Osteocyte (in vitro differentiated cells): ENCODE results near the gene ATP6V1G3. TPM values are rescaled to one million over a fixed set of nuclear protein-coding genes. Genes with fewer than 3 reads are reported as not detected.
"Not testable (repeated sequence)": the region's sequence is repeated elsewhere in the genome, so short reads cannot be mapped to it uniquely, and the experiment has no call there.

Experiments used
- DNase-seq: peaks from one replicate; pipeline ENCODE4 v3.0.0; 2021; ENCODE audit warnings: mixed read lengths; ENCODE audit not compliant: unreplicated experiment; ENCODE audit errors: extremely low spot score
- H3K27ac Mint-ChIP-seq: one replicate; pipeline ENCODE4 v1.8.0; 2021; ENCODE audit warnings: mild to moderate bottlenecking, mixed read lengths; ENCODE audit not compliant: unreplicated experiment
- H3K27me3 Mint-ChIP-seq: one replicate; pipeline ENCODE4 v1.8.0; 2021; ENCODE audit warnings: mixed read lengths; ENCODE audit not compliant: unreplicated experiment
- H3K36me3 Mint-ChIP-seq: one replicate; pipeline ENCODE4 v1.8.0; 2021; ENCODE audit warnings: mixed read lengths; ENCODE audit not compliant: unreplicated experiment
- H3K4me1 Mint-ChIP-seq: one replicate; pipeline ENCODE4 v1.8.0; 2021; ENCODE audit warnings: mixed read lengths; ENCODE audit not compliant: unreplicated experiment
- H3K4me3 Mint-ChIP-seq: one replicate; pipeline ENCODE4 v1.8.0; 2021; ENCODE audit warnings: mild to moderate bottlenecking, moderate library complexity, mixed read lengths; ENCODE audit not compliant: unreplicated experiment
- H3K9me3 Mint-ChIP-seq: one replicate; pipeline ENCODE4 v1.8.0; 2021; ENCODE audit warnings: mixed read lengths; ENCODE audit not compliant: unreplicated experiment
- total RNA-seq: library from RNA; stranded (reverse); gene quantifications from 2 replicates; pipeline ENCODE4 v1.2.1, GENCODE V29; 2021
- TF ChIP-seq, protein P1 (sequence below): fragments of 200-600 bp; sonication (generic); IDR thresholded peaks from 2 replicates; pipeline ENCODE4 v1.5.0; 2021; ENCODE audit warnings: antibody characterized with exemption, mild to moderate bottlenecking, moderate library complexity

Gene ATP6V1G3
- total RNA-seq, 1 donor from 2014 or later: not detected

DNA sequence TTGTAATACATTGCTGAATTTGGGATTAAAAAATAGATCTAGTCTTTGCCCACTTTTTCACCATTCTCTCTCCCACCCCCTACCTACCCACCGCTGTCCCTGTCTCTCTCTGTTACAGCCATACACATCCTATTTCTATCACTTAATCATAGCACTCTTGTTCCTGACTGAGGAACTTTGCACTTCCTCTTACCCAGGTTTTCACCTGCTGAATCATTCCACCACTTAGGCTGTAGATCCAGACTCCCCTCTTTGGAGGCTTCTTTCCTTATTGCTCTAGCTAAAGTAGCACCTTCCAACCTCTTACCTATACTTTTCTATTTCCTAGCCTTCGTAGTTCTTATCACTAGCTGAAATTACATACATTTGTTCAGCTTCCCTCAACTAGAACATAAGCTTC, 59.6 kb downstream of the ATP6V1G3 start:
- no peaks in the 10 kb centered on the region for H3K36me3 Mint-ChIP-seq
- H3K9me3 Mint-ChIP-seq: peaks cover 8% of the 10 kb centered on the region
- H3K4me1 Mint-ChIP-seq: peaks cover 13% of the 10 kb centered on the region
- no peaks in the 10 kb centered on the region for H3K27me3 Mint-ChIP-seq
- no peak overlapping the region for H3K27ac Mint-ChIP-seq
- no peak for DNase-seq
- TF ChIP-seq, protein P1, sequence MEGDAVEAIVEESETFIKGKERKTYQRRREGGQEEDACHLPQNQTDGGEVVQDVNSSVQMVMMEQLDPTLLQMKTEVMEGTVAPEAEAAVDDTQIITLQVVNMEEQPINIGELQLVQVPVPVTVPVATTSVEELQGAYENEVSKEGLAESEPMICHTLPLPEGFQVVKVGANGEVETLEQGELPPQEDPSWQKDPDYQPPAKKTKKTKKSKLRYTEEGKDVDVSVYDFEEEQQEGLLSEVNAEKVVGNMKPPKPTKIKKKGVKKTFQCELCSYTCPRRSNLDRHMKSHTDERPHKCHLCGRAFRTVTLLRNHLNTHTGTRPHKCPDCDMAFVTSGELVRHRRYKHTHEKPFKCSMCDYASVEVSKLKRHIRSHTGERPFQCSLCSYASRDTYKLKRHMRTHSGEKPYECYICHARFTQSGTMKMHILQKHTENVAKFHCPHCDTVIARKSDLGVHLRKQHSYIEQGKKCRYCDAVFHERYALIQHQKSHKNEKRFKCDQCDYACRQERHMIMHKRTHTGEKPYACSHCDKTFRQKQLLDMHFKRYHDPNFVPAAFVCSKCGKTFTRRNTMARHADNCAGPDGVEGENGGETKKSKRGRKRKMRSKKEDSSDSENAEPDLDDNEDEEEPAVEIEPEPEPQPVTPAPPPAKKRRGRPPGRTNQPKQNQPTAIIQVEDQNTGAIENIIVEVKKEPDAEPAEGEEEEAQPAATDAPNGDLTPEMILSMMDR: no peak
- no peak overlapping the region for H3K4me3 Mint-ChIP-seq

- DNase-seq, H3K4me1 Mint-ChIP-seq, H3K4me3 Mint-ChIP-seq, H3K27me3 Mint-ChIP-seq, H3K27ac Mint-ChIP-seq, H3K9me3 Mint-ChIP-seq: not testable (repeated sequence)
- H3K36me3 Mint-ChIP-seq: peaks cover 12% of the 10 kb centered on the region
Observed at GRCh38 chr1:198477354-198477753, 63.1 kb downstream of the ATP6V1G3 start.

Other genes starting within 250 kb of the ATP6V1G3 start
- not detected in 2 replicates for gene PTPRC, start 98.4 kb upstream of the ATP6V1G3 start, total RNA-seq